Kidney (tissue), 14 donors: Measurements from ENCODE around the gene ZFP62. TPM values are rescaled to one million over a fixed set of nuclear protein-coding genes. Genes with fewer than 3 reads are reported as not detected.

Source experiments
- DNase-seq, 5 donors: peaks; one replicate each; pipeline ENCODE4 v3.0.0-alpha.2; 2013 to 2020
- FAIRE-seq: peaks from 2 replicates; lab custom pipeline; 2012; peaks lifted over from hg19 to GRCh38; lab: Jason Lieb, UNC
- H3K27ac ChIP-seq, 2 donors: one replicate each; pipeline ENCODE4 v1.7.0; 2013; ENCODE audit warnings: low read depth in 2 of 2, low read length in 2 of 2, inconsistent platforms in 1 of 2
- H3K27me3 ChIP-seq: one replicate; pipeline ENCODE4 v1.7.1; 2013; ENCODE audit warnings: low read length, inconsistent platforms; ENCODE audit not compliant: control insufficient read depth, insufficient read depth
- H3K36me3 ChIP-seq, 3 donors: one replicate each; pipeline versions ENCODE4 v1.7.0 to v1.7.1; 2013; ENCODE audit warnings: low read length in 3 of 3, control low read depth in 1 of 3, inconsistent platforms in 1 of 3; ENCODE audit not compliant: insufficient read depth in 3 of 3, control insufficient read depth in 2 of 3
- H3K4me1 ChIP-seq, 3 donors: one replicate each; pipeline versions ENCODE4 v1.7.0 to v1.7.1; 2013; ENCODE audit warnings: low read length in 3 of 3, inconsistent platforms in 1 of 3, low read depth in 1 of 3; ENCODE audit not compliant: control insufficient read depth in 2 of 3, insufficient read depth in 2 of 3
- H3K4me3 ChIP-seq, 3 donors: one replicate each; pipeline versions ENCODE4 v1.7.0 to v1.8.1; 2013; ENCODE audit warnings: low read length in 3 of 3, control low read depth in 1 of 3, inconsistent platforms in 1 of 3
- H3K9ac ChIP-seq, 3 donors: one replicate each; pipeline versions ENCODE4 v1.7.0 to v1.7.1; 2013; ENCODE audit warnings: low read length in 3 of 3, control low read depth in 1 of 3, inconsistent platforms in 1 of 3
- H3K9me3 ChIP-seq, 3 donors: one replicate each; pipeline versions ENCODE4 v1.7.0 to v1.7.1; 2013; ENCODE audit warnings: low read length in 3 of 3, control low read depth in 1 of 3, inconsistent platforms in 1 of 3; ENCODE audit not compliant: control insufficient read depth in 2 of 3, insufficient read depth in 1 of 3
- CTCF ChIP-seq: IDR thresholded peaks from 3 replicates; pipeline ENCODE4 v1.5.1; 2012; ENCODE audit warnings: mild to moderate bottlenecking, moderate library complexity, borderline replicate concordance; ENCODE audit not compliant: insufficient read depth; ENCODE audit errors: extremely low read depth
- intact Hi-C: fragments of 100-400 bp; cut with DNase I; formaldehyde crosslinking; loops from one replicate; pipeline ENCODE4 v1.11.1; 2022
- polyA plus RNA-seq: library from polyadenylated mRNA; stranded (reverse); fragments of 350-450 nt; fragmentation: Illumina TruSeq; extraction: RNeasy Lipid Tissue Mini Kit (QIAGEN cat#74804); gene quantifications from one replicate; pipeline ENCODE4 v1.2.3, GENCODE V29; 2014; ENCODE audit warnings: low read depth, low replicate concordance; ENCODE audit not compliant: insufficient read depth
- total RNA-seq: library from RNA; stranded (reverse); fragmentation: NEBNext Ultra II Directional; extraction: Animal tissue kit (Norgen Biotek cat#: 25700); gene quantifications from one replicate; pipeline ENCODE4 v1.2.1, GENCODE V29; 2021
- donor health status: control.
- donor health status: control.
- donor health status: control.
- donor health status: control.
- donor health status: control.
- donor health status: DM: yes; HTN: yes; CAD: no.
- donor health status: Normal renal cell carcinoma (clear cell type).

The ZFP62 gene
- total and polyA plus RNA-seq, 2 donors from 2014 or later: 16.2 to 30.7 TPM

GRCh38 chr5:180832638-180833068, 28.4 kb downstream of the ZFP62 start:
- no peak overlapping the region for H3K27ac ChIP-seq
- intact Hi-C loops: no loop called here
- H3K4me3 ChIP-seq: peak overlapping the region in 2 of 3 donors; percentile 67 to 91
- peaks cover 0 to 13% (median 8%) of the 10 kb centered on the region in 3 donors for H3K4me1 ChIP-seq
- DNase-seq: no peak
- no peaks in the 10 kb centered on the region for H3K27me3 ChIP-seq
- FAIRE-seq: no peak
- H3K9ac ChIP-seq: peak overlapping the region in 1 of 3 donors; percentile 78
- no peak for TF ChIP-seq CTCF
- H3K36me3 ChIP-seq: peaks cover 2 to 15% (median 14%) of the 10 kb centered on the region in 3 donors
- H3K9me3 ChIP-seq: peaks cover 0 to 2% (median 0%) of the 10 kb centered on the region in 3 donors

- DNase-seq (peak; percentile 84 to 96 (median 90)), FAIRE-seq (no peak)
- intact Hi-C loops: no loop called here
- peak overlapping the region; percentile 97 for H3K27ac ChIP-seq
- H3K9me3 ChIP-seq: peaks cover 0 to 2% (median 0%) of the 10 kb centered on the region in 3 donors
- H3K4me3 ChIP-seq: peak overlapping the region; percentile 67 to 91 (median 89)
- peaks cover 0 to 13% (median 8%) of the 10 kb centered on the region in 3 donors for H3K4me1 ChIP-seq
- no peaks in the 10 kb centered on the region for H3K27me3 ChIP-seq
- peak overlapping the region; percentile 76 to 89 (median 78) for H3K9ac ChIP-seq
- TF ChIP-seq CTCF: no peak
- peaks cover 2 to 15% (median 7%) of the 10 kb centered on the region in 3 donors for H3K36me3 ChIP-seq
Measured at GRCh38 chr5:180831139-180832093, 29.7 kb downstream of the ZFP62 start.

GRCh38 chr5:180830253-180831138, 30.6 kb downstream of the ZFP62 start:
- Histone ChIP-seq H3K27ac (peak overlapping the region; percentile 97), H3K4me3 (peak overlapping the region; percentile 67 to 91 (median 89)), H3K4me1 (peaks cover 0 to 15% (median 10%) of the 10 kb centered on the region in 3 donors), H3K27me3 (no peaks in the 10 kb centered on the region), H3K36me3 (peaks cover 2 to 15% (median 7%) of the 10 kb centered on the region in 3 donors), H3K9ac (peak overlapping the region; percentile 53 to 78 (median 76)), H3K9me3 (peaks cover 0 to 2% (median 0%) of the 10 kb centered on the region in 3 donors)
- TF ChIP-seq CTCF: no peak
- FAIRE-seq: no peak
- DNase-seq: peak; percentile 68 to 92 (median 79)
- intact Hi-C loops: no loop called here
